Activated gamma-delta T cell treated with anti-CD3 and anti-CD28 coated beads, Interleukin-2, amount 50 U/mL, for 16 hours (primary cell): ENCODE results near the gene NTSR2.

Experiments used
- DNase-seq: peaks from one replicate; pipeline ENCODE4 v3.0.0-alpha.2; 2020; ENCODE audit warnings: low read depth

Gene NTSR2

GRCh38 chr2:11657646-11658045, 12.3 kb downstream of the NTSR2 start:
- DNase-seq = no peak

- DNase-seq = no peak
Observed at GRCh38 chr2:11657195-11657594, 12.8 kb downstream of the NTSR2 start.

DNA sequence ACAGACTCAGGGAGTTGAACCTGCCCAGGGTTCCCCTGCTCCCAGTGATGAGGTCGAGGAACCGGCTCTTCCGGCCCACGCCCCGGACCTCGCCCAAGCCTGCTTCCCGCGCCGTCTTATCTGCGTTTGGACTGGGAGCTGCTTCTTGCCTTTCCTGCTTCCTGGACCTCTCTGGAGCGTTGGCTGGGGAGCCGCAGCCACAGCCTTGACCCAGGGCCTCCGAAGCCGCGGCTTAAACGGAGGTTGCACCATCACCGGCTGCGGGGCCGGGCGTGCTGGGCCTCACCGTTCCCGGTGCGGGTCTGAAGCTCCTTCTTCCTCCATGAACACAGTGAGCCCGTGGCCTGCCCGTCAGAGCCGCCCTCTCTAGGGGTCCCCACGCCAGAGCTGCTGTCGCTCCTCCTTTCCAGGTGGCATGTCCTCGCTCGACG, 13.3 kb downstream of the NTSR2 start:
- no peak for DNase-seq

- DNase-seq = no peak
Observed at GRCh38 chr2:11656252-11656651, 13.7 kb downstream of the NTSR2 start.

DNA sequence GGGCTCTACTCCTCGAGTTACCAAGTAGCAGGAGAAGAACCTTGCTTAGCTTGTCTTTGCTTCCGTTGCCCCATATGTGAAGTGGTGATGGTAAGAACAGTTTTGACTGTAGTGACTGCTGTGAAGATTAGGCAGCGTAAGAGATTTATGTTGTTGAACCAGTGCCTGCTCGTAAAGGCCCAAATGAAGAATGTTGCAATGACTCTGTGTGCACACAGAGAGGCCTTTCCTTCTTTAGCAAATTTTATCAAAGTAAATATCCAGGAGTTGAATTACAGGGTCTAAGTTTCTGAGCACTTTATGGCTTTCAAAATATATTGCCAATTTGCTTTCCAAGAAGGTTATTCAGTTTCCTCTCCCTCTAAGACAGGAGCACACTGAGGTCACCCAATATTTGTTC, 14.5 kb downstream of the NTSR2 start:
- no peak for DNase-seq

GRCh38 chr2:11652553-11652952, 17.4 kb downstream of the NTSR2 start:
- DNase-seq = no peak

GRCh38 chr2:11651856-11652548, 18.0 kb downstream of the NTSR2 start:
- no peak for DNase-seq

- no peak for DNase-seq
Observed at GRCh38 chr2:11649093-11649492, 20.9 kb downstream of the NTSR2 start.

DNA sequence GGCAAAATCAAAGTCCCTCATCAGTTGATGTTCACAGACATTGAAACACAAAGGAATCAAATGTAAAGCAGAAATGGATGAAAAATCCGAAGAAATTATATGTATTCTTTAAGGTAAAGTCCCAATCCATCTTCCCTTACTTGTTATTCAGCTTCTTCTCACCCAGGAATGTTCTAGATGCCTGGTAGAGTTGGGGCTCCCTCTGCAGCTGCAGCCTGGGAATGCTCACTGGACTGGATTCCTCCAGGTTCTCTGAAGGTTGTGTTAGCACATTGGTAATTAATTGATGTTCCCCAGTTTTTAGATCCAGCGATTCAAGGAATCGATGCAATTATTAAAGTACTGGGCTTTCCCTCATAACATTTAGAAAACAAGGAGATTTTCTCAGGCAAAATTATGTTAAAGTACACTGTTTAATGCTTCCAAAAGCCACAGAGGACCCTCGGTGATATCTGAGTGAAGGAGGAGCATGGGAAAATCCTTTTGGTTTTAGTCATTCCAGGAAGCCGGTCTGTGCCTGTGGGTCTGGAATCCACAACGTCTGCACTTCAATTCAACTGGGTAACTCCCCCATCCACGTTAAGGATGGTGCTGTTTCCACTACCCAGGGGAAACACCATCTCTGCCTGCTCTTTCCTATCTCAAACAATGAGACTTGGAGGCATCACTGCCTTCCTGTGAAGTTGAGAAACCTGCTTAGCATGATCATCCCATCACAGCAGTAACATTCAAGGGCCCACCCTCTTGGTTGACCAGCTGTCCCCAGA, 22.0 kb downstream of the NTSR2 start:
- DNase-seq = no peak

- DNase-seq = no peak
Observed at GRCh38 chr2:11646530-11646929, 23.5 kb downstream of the NTSR2 start.

- no peak for DNase-seq
Observed at GRCh38 chr2:11644293-11644692, 25.7 kb downstream of the NTSR2 start.

- no peak for DNase-seq
Observed at GRCh38 chr2:11642972-11643371, 27.0 kb downstream of the NTSR2 start.

DNA sequence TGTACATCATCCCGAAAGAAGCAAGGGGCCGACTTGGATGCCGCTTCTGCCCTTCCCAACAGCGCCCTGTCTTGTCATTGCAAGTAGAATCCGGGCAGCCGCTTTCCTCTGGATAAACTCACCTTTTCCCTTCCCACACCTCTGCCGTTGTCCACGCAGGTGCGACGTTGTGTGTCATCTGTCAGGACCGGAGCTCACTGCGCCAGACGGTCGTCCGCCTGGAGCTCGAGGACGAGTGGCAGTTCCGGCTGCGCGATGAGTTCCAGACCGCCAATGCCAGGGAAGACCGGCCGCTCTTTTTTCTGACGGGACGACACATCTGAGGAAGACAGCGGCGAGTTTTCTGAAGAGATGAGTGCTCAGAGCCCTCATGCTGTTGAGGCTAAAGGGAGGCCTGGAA, 29.9 kb downstream of the NTSR2 start:
- DNase-seq = no peak

DNA sequence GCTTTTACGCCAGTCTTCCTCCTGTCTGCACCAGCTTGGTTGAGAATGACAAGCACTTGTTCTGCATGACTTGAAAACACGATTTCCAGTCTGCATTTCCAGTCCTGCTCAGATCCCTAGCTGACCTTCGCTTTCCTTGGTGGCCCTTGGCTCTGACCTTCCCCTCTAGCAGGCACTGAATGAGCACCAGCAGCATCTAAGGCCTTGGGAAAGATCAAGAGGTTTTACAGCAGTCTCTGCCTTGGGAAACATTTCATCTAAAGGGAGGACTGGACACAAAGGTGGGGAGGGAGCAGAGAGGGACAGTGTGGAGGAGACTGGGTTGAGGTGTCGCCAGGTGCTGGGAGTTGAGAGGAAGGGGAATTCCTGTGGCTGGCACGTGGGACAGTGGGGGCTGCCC, 30.5 kb downstream of the NTSR2 start:
- no peak for DNase-seq

DNA sequence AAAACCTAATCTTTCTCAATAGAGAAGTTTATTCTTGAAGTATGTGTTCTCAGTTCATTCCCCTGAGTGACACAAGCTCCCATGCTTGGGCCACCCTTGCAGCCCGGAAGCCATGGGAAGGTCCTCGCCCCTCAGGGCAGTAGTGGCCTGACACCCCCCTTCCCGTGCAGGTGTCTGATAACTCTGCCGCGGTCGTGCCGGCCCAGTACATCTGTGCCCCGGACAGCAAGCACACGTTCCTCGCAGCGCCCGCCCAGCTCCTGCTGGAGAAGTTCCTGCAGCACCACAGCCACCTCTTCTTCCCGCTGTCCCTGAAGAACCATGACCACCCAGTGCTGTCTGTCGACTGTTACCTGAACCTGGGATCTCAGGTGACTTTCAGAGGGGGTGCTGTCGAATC, 32.4 kb downstream of the NTSR2 start:
- no peak for DNase-seq

DNA sequence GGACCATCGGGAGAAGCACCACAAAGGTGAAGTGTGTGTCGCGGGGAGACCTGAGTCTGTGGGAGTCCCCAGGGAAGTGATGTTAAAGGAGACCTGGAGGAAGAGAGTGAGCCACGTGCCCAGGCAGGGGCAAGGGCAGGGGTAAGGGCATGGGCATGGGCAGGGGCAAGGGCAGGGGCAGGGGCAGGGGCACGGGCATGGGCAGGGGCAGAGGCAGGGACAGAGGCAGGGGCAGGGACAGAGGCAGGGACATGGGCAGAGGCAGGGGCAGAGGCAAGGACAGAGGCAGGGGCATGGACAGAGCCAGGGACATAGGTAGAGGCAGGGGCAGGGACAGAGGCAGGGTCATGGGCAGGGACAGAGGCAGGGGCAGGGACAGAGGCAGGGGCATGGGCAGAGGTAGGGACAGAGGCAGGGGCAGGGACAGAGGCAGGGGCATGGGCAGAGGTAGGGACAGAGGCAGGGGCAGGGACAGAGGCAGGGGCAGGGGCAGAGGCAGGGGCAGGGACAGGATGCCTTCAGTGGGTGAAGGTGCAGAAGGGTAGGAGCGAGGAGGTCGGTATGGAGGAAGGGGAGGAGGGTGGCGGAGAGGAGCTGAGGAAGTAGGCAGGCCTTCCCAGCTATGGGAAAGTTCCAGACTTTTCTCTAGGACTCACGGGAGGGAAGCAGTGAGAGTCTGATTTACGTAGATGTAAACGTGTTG, 33.3 kb downstream of the NTSR2 start:
- no peak for DNase-seq

GRCh38 chr2:11635141-11635540, 34.9 kb downstream of the NTSR2 start:
- no peak for DNase-seq

DNA sequence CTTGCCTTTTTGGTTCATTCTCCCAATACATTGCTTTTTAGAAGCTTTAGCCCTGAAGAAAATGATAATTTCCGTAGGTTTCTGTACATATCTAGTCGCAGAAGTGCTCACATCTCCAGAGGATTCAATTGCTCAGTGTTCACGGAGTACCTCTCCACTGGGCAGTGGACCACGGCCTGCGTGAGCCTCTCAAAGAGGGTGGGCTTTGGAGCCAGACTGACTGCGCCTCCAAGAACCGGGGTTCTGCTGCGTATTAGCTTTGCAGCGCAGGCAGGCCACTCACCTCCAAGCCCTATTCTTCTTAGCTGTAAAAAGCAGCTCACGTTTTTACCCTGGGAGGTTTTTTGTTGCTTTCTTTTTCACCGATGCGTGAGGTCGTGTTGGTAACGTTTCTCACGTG, 35.4 kb downstream of the NTSR2 start:
- no peak for DNase-seq

GRCh38 chr2:11633923-11634478, 36.0 kb downstream of the NTSR2 start:
- DNase-seq = no peak

GRCh38 chr2:11631462-11631861, 38.5 kb downstream of the NTSR2 start:
- no peak for DNase-seq

- no peak for DNase-seq
Observed at GRCh38 chr2:11630855-11631254, 39.1 kb downstream of the NTSR2 start.

DNA sequence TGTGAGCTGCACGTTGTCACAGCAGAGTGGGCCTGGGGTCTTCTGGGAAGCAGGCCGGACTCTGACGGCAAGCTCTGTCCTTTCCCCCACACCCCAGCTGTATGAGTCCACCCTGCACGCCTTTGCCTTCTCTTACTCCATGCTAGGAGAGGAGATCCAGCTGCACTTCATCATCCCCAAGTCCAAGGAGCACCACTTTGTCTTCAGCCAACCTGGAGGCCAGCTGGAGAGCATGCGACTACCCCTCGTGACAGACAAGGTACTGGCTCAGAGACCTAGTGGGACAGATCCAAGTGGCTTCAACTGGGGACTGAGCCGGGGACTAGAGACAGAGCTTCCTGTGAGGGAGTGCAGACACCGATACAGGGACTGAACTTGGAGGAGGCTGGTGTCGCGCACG, 40.1 kb downstream of the NTSR2 start:
- no peak for DNase-seq

- no peak for DNase-seq
Observed at GRCh38 chr2:11629215-11629614, 40.8 kb downstream of the NTSR2 start.
